WTC11 (cell line): Measurements from ENCODE around the gene PDE8A. TPM values are rescaled to one million over a fixed set of nuclear protein-coding genes. Genes with fewer than 3 reads are reported as not detected.

Source experiments
- ATAC-seq: fragments of 200-7000 bp; cut with Tn5 transposase; 2 replicates; pipeline ENCODE4 v1.10.0; 2021; ENCODE audit warnings: mild to moderate bottlenecking, moderate library complexity
- CTCF ChIA-PET: fragments of 300-600 bp; sonication (Branson Sonifier 250); formaldehyde crosslinking; loops from one replicate; lab custom pipeline; 2021; ENCODE audit warnings: antibody characterized with exemption; lab: Charles Lee
- POLR2A ChIA-PET: fragments of 350-600 bp; sonication (Branson Sonifier 250); formaldehyde crosslinking; loops from one replicate; lab custom pipeline; 2021; ENCODE audit warnings: antibody characterized with exemption; lab: Charles Lee
- DNase-seq: peaks from one replicate; pipeline ENCODE4 v3.0.0; 2021; ENCODE audit warnings: low spot score
- H3K27ac Mint-ChIP-seq: 2 replicates; pipeline ENCODE4 v1.8.0; 2021; ENCODE audit warnings: mixed read lengths
- H3K27me3 Mint-ChIP-seq: 2 replicates; pipeline ENCODE4 v1.8.0; 2021; ENCODE audit warnings: low read depth, mild to moderate bottlenecking, moderate library complexity, mixed read lengths
- H3K36me3 Mint-ChIP-seq: 2 replicates; pipeline ENCODE4 v1.8.0; 2021; ENCODE audit warnings: mixed read lengths
- H3K4me1 Mint-ChIP-seq: 2 replicates; pipeline ENCODE4 v1.8.0; 2022; ENCODE audit warnings: mixed read lengths
- H3K4me3 Mint-ChIP-seq: 2 replicates; pipeline ENCODE4 v1.8.0; 2021; ENCODE audit warnings: mild to moderate bottlenecking, moderate library complexity, mixed read lengths
- H3K9me3 Mint-ChIP-seq: 2 replicates; pipeline ENCODE4 v1.8.0; 2021; ENCODE audit warnings: mixed read lengths
- ARID4B ChIP-seq: sonication (generic); formaldehyde crosslinking; IDR thresholded peaks from 2 replicates; pipeline ENCODE4 v1.8.0; 2023; ENCODE audit warnings: missing genetic modification reagents, mild to moderate bottlenecking, borderline replicate concordance
- ATF6 ChIP-seq: sonication (generic); formaldehyde crosslinking; IDR thresholded peaks from 2 replicates; pipeline ENCODE4 v1.8.1; 2023; ENCODE audit warnings: mild to moderate bottlenecking, missing genetic modification reagents
- E2F4 ChIP-seq: sonication (generic); formaldehyde crosslinking; IDR thresholded peaks from 2 replicates; pipeline ENCODE4 v1.8.1; 2022; ENCODE audit warnings: low read depth, mild to moderate bottlenecking, moderate library complexity, missing genetic modification reagents, borderline replicate concordance
- GABPB1 ChIP-seq: sonication (generic); formaldehyde crosslinking; IDR thresholded peaks from 2 replicates; pipeline ENCODE4 v1.8.1; 2023; ENCODE audit warnings: mild to moderate bottlenecking, missing genetic modification reagents
- GRHL2 ChIP-seq: fragments of 250-450 bp; sonication (Bioruptor Pico); IDR thresholded peaks from 2 replicates; pipeline ENCODE4 v1.8.0; 2022; ENCODE audit warnings: mild to moderate bottlenecking, moderate library complexity; ENCODE audit not compliant: insufficient replicate concordance, severe bottlenecking
- GTF2I ChIP-seq: fragments of 250-450 bp; sonication (Bioruptor Pico); conservative IDR thresholded peaks from 2 replicates; pipeline ENCODE4 v1.4.0; 2021; ENCODE audit warnings: mild to moderate bottlenecking
- JAZF1 ChIP-seq: fragments of 250-450 bp; sonication (Bioruptor Pico); IDR thresholded peaks from 2 replicates; pipeline ENCODE4 v1.9.0; 2021; ENCODE audit warnings: moderate library complexity, mild to moderate bottlenecking, inconsistent platforms
- JUN ChIP-seq: sonication (generic); formaldehyde crosslinking; IDR thresholded peaks from 2 replicates; pipeline ENCODE4 v1.8.0; 2023; ENCODE audit warnings: mild to moderate bottlenecking, missing genetic modification reagents
- MLX ChIP-seq: sonication (generic); formaldehyde crosslinking; IDR thresholded peaks from 2 replicates; pipeline ENCODE4 v1.8.1; 2023; ENCODE audit warnings: mild to moderate bottlenecking, missing genetic modification reagents, moderate library complexity
- NFE2L1 ChIP-seq: sonication (generic); formaldehyde crosslinking; IDR thresholded peaks from 2 replicates; pipeline ENCODE4 v1.8.1; 2023; ENCODE audit warnings: missing genetic modification reagents
- PREB ChIP-seq: sonication (generic); formaldehyde crosslinking; IDR thresholded peaks from 2 replicates; pipeline ENCODE4 v1.8.1; 2022; ENCODE audit warnings: mild to moderate bottlenecking, missing genetic modification reagents, moderate library complexity, borderline replicate concordance
- PRRX2 ChIP-seq: fragments of 250-450 bp; sonication (Bioruptor Pico); IDR thresholded peaks from 2 replicates; pipeline ENCODE4 v1.8.0; 2021; ENCODE audit warnings: mild to moderate bottlenecking
- SMAD3 ChIP-seq: sonication (generic); formaldehyde crosslinking; IDR thresholded peaks from 2 replicates; pipeline ENCODE4 v1.8.0; 2022; ENCODE audit warnings: missing genetic modification reagents, mild to moderate bottlenecking, borderline replicate concordance
- SMAD4 ChIP-seq: sonication (generic); formaldehyde crosslinking; IDR thresholded peaks from 2 replicates; pipeline ENCODE4 v1.8.0; 2022; ENCODE audit warnings: mild to moderate bottlenecking, missing genetic modification reagents
- ZNF281 ChIP-seq: sonication (generic); formaldehyde crosslinking; IDR thresholded peaks from 2 replicates; pipeline ENCODE4 v1.8.0; 2023; ENCODE audit warnings: mild to moderate bottlenecking, missing genetic modification reagents
- ZNF396 ChIP-seq: fragments of 250-450 bp; sonication (Bioruptor Pico); IDR thresholded peaks from 2 replicates; pipeline ENCODE4 v1.8.0; 2021; ENCODE audit warnings: mild to moderate bottlenecking, moderate library complexity, borderline replicate concordance
- ZNF416 ChIP-seq: fragments of 250-450 bp; sonication (Bioruptor Pico); IDR thresholded peaks from 2 replicates; pipeline ENCODE4 v1.9.0; 2021; ENCODE audit warnings: mild to moderate bottlenecking, inconsistent platforms
- ZNF423 ChIP-seq: fragments of 250-450 bp; sonication (Bioruptor Pico); IDR thresholded peaks from 2 replicates; pipeline ENCODE4 v2.1.2; 2022; ENCODE audit warnings: mild to moderate bottlenecking, moderate library complexity
- ZNF425 ChIP-seq: fragments of 250-450 bp; sonication (Bioruptor Pico); conservative IDR thresholded peaks from 2 replicates; pipeline ENCODE4 v1.9.0; 2021; ENCODE audit warnings: mild to moderate bottlenecking
- total RNA-seq: library from RNA; stranded (reverse); gene quantifications from 3 replicates; pipeline ENCODE4 v1.2.3, GENCODE V29; 2021
- TF ChIP-seq, protein P1 (sequence below): sonication (generic); formaldehyde crosslinking; conservative IDR thresholded peaks from 2 replicates; pipeline ENCODE4 v1.8.1; 2022; ENCODE audit warnings: mild to moderate bottlenecking, missing genetic modification reagents

The PDE8A gene
- total RNA-seq, 1 experiment from 2014 or later = 13.9 TPM

DNA sequence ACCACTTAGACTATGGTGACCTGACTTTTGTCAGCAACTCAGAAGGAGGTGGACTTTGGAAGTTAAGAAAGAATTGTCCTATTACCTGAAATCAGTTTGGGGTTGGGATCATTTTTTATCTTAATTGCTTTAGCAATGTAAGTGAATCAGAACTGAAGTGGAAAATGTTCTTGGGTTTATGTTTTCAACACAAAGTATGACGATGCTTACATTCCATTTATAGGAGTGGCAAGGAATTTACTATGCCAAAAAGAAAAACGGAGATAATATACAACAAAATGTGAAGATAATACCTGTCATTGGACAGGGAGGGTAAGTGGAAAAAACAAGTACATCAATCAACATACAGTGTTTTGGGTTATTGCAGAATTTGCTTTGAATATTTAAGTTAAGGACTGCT lies 116.1 kb downstream of the PDE8A start:
- POLR2A ChIA-PET = no interaction called here
- Mint-ChIP-seq H3K27ac (no peak overlapping the region), H3K36me3 (no peaks in the 10 kb centered on the region)
- DNase-seq = no peak
- TF ChIP-seq JUN (CRISPR knock-in tag) = no peak
- TF ChIP-seq, protein P1, sequence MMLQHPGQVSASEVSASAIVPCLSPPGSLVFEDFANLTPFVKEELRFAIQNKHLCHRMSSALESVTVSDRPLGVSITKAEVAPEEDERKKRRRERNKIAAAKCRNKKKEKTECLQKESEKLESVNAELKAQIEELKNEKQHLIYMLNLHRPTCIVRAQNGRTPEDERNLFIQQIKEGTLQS (CRISPR knock-in tag) = no peak
- TF ChIP-seq SMAD3 (CRISPR knock-in tag) = no peak
- no peak for TF ChIP-seq NFE2L1 (CRISPR knock-in tag)
- no peak for TF ChIP-seq ZNF416 (CRISPR knock-in tag)
- TF ChIP-seq ZNF281 = no peak
- TF ChIP-seq, all 79 proteins: peak for 0
- no peak for ATAC-seq
- no peaks in the 10 kb centered on the region for H3K27me3 Mint-ChIP-seq
- CTCF ChIA-PET = no interaction called here
- H3K4me3 Mint-ChIP-seq = no peak overlapping the region
- no peaks in the 10 kb centered on the region for H3K9me3 Mint-ChIP-seq
- H3K4me1 Mint-ChIP-seq = no peaks in the 10 kb centered on the region

- no peaks in the 10 kb centered on the region for H3K4me1 Mint-ChIP-seq
- no peak overlapping the region for H3K27ac Mint-ChIP-seq
- CTCF ChIA-PET = no interaction called here
- ATAC-seq (no peak), DNase-seq (no peak)
- H3K27me3 Mint-ChIP-seq = no peaks in the 10 kb centered on the region
- no peaks in the 10 kb centered on the region for H3K9me3 Mint-ChIP-seq
- POLR2A ChIA-PET = no interaction called here
- H3K36me3 Mint-ChIP-seq = no peaks in the 10 kb centered on the region
- no peak overlapping the region for H3K4me3 Mint-ChIP-seq
- TF ChIP-seq GTF2I (CRISPR knock-in tag) = no peak
- TF ChIP-seq PREB (CRISPR knock-in tag) = no peak
- no peak for TF ChIP-seq ZNF423 (CRISPR knock-in tag)
- no peak for TF ChIP-seq JAZF1 (CRISPR knock-in tag)
- TF ChIP-seq E2F4 (CRISPR knock-in tag) = no peak
- no peak for TF ChIP-seq GRHL2
- TF ChIP-seq JUN (CRISPR knock-in tag) = no peak
- no peak for TF ChIP-seq PRRX2 (CRISPR knock-in tag)
- TF ChIP-seq ARID4B (CRISPR knock-in tag) = no peak
- TF ChIP-seq ZNF396 = no peak
- no peak for TF ChIP-seq MLX (CRISPR knock-in tag)
- TF ChIP-seq ZNF425 = no peak
- TF ChIP-seq SMAD4 = no peak
- TF ChIP-seq ATF6 = no peak
- TF ChIP-seq GABPB1 = no peak
Observed at GRCh38 chr15:85099195-85099803, 117.6 kb downstream of the PDE8A start.
